Smooth muscle cell (in vitro differentiated cells): ENCODE results near the gene PEX14. TPM values are rescaled to one million over a fixed set of nuclear protein-coding genes. Genes with fewer than 3 reads are reported as not detected.
"Not testable (repeated sequence)": the region's sequence is repeated elsewhere in the genome, so short reads cannot be mapped to it uniquely, and the experiment has no call there.

Experiments used
- DNase-seq: peaks from one replicate; lab custom pipeline; 2025; ENCODE audit not compliant: unreplicated experiment; lab: John Stamatoyannopoulos, UW
- H2AFZ ChIP-seq: fragments of 200-600 bp; sonication (generic); 2 replicates; pipeline ENCODE4 v1.6.0; 2016; ENCODE audit warnings: antibody characterized with exemption, low read depth, mild to moderate bottlenecking
- H3F3A ChIP-seq: fragments of 200-600 bp; sonication (generic); 2 replicates; pipeline ENCODE4 v1.6.0; 2017; ENCODE audit warnings: antibody characterized with exemption, low read depth
- H3K27ac ChIP-seq: fragments of 200-600 bp; sonication (generic); 2 replicates; pipeline ENCODE4 v1.5.1; 2016; ENCODE audit warnings: low read depth, mild to moderate bottlenecking
- H3K27me3 ChIP-seq: fragments of 200-600 bp; sonication (generic); 2 replicates; pipeline ENCODE4 v1.6.1; 2016; ENCODE audit warnings: low read depth, mild to moderate bottlenecking
- H3K36me3 ChIP-seq: fragments of 200-600 bp; sonication (generic); 2 replicates; pipeline ENCODE4 v1.5.1; 2016; ENCODE audit warnings: low read depth
- H3K4me1 ChIP-seq: fragments of 200-600 bp; sonication (generic); 2 replicates; pipeline ENCODE4 v1.5.1; 2016; ENCODE audit warnings: low read depth
- H3K4me2 ChIP-seq: fragments of 200-600 bp; sonication (generic); 2 replicates; pipeline ENCODE4 v1.6.0; 2016; ENCODE audit warnings: mild to moderate bottlenecking
- H3K4me3 ChIP-seq: fragments of 200-600 bp; sonication (generic); 2 replicates; pipeline ENCODE4 v1.5.1; 2016; ENCODE audit warnings: mild to moderate bottlenecking
- H3K79me2 ChIP-seq: fragments of 200-600 bp; sonication (generic); 2 replicates; pipeline ENCODE4 v1.6.0; 2016; ENCODE audit warnings: low read depth, mild to moderate bottlenecking
- H3K9ac ChIP-seq: fragments of 200-600 bp; sonication (generic); 2 replicates; pipeline ENCODE4 v1.6.0; 2016; ENCODE audit warnings: low read depth
- H3K9me3 ChIP-seq: fragments of 200-600 bp; sonication (generic); replicated peaks from 2 replicates; pipeline ENCODE4 v1.5.1; 2016; ENCODE audit warnings: low read depth
- H4K20me1 ChIP-seq: fragments of 200-600 bp; sonication (generic); 2 replicates; pipeline ENCODE4 v1.6.0; 2016; ENCODE audit warnings: low read depth
- WGBS: methylation state at CpG from one replicate; pipeline ENCODE4 v1.1.7; 2016; ENCODE audit warnings: low lambda C conversion rate; 5-methylcytosine and 5-hydroxymethylcytosine counted together
- polyA plus RNA-seq: library from polyadenylated mRNA; unstranded; fragments of >200 nt; fragmentation: Nextera tagmentation; extraction: Ambion mirVana; gene quantifications from 2 replicates; pipeline ENCODE4 v1.2.1, GENCODE V29; 2016
- total RNA-seq: library from RNA; depleted of rRNA; stranded (reverse); fragments of >200 nt; gene quantifications from 2 replicates; pipeline ENCODE4 v1.2.3, GENCODE V29; 2014
- TF ChIP-seq, protein P1 (sequence below): fragments of 200-600 bp; sonication (generic); IDR thresholded peaks from 2 replicates; pipeline ENCODE4 v1.5.1; 2017; ENCODE audit warnings: borderline replicate concordance, mild to moderate bottlenecking, antibody characterized with exemption; ENCODE audit not compliant: insufficient read depth, poor library complexity, severe bottlenecking

Gene PEX14
- total and polyA plus RNA-seq, 2 experiments from 2014 or later = 14.2 to 15.2 TPM

DNA sequence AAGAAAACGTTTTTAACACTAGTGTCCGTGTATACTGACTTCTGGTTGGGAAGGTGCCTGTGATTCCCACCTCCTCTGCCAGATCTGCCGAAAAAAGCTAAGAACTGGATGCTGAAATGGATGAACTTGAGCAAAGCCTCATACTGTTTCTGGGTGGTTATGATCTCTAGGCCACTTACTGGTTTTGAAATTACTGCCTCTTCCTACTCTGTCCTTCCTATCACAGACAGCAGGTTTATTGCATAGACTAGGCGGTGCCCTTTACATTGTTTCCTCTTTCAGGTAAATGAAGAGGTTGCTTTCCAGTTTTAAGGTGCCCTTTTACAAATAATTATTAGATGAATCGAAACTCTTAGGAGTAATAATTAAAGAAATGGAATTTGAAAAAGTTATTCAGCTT, 27.5 kb downstream of the PEX14 start:
- H3K9ac ChIP-seq = no peak overlapping the region
- H3K4me3 ChIP-seq = no peak overlapping the region
- H3K27me3 ChIP-seq = no peaks in the 10 kb centered on the region
- no peak overlapping the region for H3K27ac ChIP-seq
- no peak for DNase-seq
- peaks cover 94% of the 10 kb centered on the region for H4K20me1 ChIP-seq
- H3K79me2 ChIP-seq = peaks cover 32% of the 10 kb centered on the region
- H3F3A ChIP-seq = peaks cover 5% of the 10 kb centered on the region
- H3K9me3 ChIP-seq = no peaks in the 10 kb centered on the region
- H3K4me2 ChIP-seq = no peak overlapping the region
- H3K36me3 ChIP-seq = no peaks in the 10 kb centered on the region
- no peaks in the 10 kb centered on the region for H3K4me1 ChIP-seq
- TF ChIP-seq, protein P1, sequence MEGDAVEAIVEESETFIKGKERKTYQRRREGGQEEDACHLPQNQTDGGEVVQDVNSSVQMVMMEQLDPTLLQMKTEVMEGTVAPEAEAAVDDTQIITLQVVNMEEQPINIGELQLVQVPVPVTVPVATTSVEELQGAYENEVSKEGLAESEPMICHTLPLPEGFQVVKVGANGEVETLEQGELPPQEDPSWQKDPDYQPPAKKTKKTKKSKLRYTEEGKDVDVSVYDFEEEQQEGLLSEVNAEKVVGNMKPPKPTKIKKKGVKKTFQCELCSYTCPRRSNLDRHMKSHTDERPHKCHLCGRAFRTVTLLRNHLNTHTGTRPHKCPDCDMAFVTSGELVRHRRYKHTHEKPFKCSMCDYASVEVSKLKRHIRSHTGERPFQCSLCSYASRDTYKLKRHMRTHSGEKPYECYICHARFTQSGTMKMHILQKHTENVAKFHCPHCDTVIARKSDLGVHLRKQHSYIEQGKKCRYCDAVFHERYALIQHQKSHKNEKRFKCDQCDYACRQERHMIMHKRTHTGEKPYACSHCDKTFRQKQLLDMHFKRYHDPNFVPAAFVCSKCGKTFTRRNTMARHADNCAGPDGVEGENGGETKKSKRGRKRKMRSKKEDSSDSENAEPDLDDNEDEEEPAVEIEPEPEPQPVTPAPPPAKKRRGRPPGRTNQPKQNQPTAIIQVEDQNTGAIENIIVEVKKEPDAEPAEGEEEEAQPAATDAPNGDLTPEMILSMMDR = no peak
- no peak overlapping the region for H2AFZ ChIP-seq
- WGBS = 91% methylated on average over 5 of the region's 5 CpGs

DNA sequence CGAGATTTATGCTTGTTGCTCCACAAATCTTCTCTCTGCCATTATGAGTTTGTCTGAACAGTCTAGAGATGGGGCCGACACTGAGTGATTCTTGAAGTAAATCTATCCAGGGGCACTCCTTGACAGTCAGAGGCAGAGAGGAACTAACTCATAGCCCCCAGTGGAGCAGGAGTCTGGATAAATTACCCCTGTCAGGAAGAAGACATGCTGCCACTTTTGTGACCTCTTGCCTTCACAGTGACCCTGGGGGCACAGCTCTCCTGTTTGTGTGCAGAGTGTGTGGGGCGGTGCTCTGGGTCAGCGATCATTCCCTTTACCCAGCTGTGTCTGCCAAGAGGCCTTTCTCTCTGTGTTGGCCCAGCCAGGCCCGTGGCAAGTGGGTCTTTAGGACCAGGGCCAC, 29.5 kb downstream of the PEX14 start:
- peaks cover 9% of the 10 kb centered on the region for H3K4me1 ChIP-seq
- no peak for DNase-seq
- H3K79me2 ChIP-seq = peaks cover 19% of the 10 kb centered on the region
- TF ChIP-seq, protein P1 = no peak
- H3K9ac ChIP-seq = no peak overlapping the region
- no peaks in the 10 kb centered on the region for H3K27me3 ChIP-seq
- no peak overlapping the region for H2AFZ ChIP-seq
- H3K36me3 ChIP-seq = no peaks in the 10 kb centered on the region
- no peak overlapping the region for H3K4me3 ChIP-seq
- WGBS = 65% methylated on average over 5 of the region's 5 CpGs
- H3K27ac ChIP-seq = no peak overlapping the region
- peaks cover 94% of the 10 kb centered on the region for H4K20me1 ChIP-seq
- H3K4me2 ChIP-seq = no peak overlapping the region
- H3K9me3 ChIP-seq = no peaks in the 10 kb centered on the region
- H3F3A ChIP-seq = peaks cover 5% of the 10 kb centered on the region

DNA sequence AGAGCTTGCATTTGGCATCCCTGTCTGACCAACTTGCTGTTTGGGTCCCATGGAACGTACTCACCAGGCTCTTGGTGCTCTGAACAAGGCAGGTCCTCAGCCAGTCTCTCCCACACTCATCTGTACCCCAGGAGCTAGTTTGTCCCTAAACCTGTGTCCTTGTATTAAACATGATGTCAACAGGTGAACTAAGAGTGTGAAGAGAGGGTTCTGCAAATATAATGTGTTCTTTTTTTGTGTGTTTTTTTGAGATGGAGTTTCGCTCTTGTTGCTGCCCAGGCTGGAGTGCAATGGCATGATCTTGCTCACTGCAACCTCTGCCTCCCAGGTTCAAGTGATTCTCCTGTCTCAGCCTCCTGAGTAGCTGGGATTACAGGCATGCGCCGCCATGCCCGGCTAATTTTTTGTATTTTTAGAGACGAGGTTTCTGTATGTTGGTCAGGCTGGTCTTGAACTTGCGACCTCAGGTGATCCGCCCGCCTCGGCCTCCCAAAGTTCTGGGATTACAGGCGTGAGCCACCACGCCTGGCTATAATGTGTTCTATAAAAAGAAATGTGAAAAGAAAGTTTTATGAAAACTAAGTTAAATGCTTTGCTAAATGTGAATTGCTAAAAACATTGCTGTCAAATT, 31.4 kb downstream of the PEX14 start:
- not testable (repeated sequence) for H3K9ac ChIP-seq, H3K4me2 ChIP-seq, H3K27ac ChIP-seq, H3K9me3 ChIP-seq, H3K36me3 ChIP-seq, H3K27me3 ChIP-seq, H2AFZ ChIP-seq, DNase-seq, H3K4me3 ChIP-seq
- Histone ChIP-seq H3F3A (peaks cover 16% of the 10 kb centered on the region), H3K79me2 (peaks cover 11% of the 10 kb centered on the region), H4K20me1 (peaks cover 97% of the 10 kb centered on the region), H3K4me1 (peaks cover 16% of the 10 kb centered on the region)
- 95% methylated on average over 12 of the region's 12 CpGs for WGBS

DNA sequence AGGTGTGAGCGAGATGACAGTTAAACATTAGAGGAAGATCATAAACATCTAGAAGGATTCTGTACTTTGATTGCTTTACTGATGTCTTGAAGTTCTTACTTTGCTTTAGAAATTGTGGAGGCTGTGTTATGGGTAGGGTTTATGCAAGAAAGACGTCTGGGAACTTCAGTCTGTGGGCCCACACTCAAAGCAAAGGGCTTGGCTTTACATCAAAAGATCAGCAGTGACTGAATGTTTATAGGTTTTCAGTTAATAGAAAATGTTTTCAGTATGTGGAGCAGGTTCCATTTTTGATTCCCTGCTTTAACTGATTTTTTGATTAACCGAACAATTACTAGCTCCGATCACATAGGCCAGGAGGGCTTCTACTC, 31.9 kb downstream of the PEX14 start:
- H3K27me3 ChIP-seq = no peaks in the 10 kb centered on the region
- no peaks in the 10 kb centered on the region for H3K9me3 ChIP-seq
- H3F3A ChIP-seq = peaks cover 17% of the 10 kb centered on the region
- WGBS = 83% methylated on average over 4 of the region's 4 CpGs
- H3K4me2 ChIP-seq = no peak overlapping the region
- H3K9ac ChIP-seq = no peak overlapping the region
- DNase-seq = no peak
- H4K20me1 ChIP-seq = peaks cover 98% of the 10 kb centered on the region
- H2AFZ ChIP-seq = no peak overlapping the region
- H3K79me2 ChIP-seq = peaks cover 13% of the 10 kb centered on the region
- no peak overlapping the region for H3K4me3 ChIP-seq
- TF ChIP-seq, protein P1 = no peak
- H3K36me3 ChIP-seq = no peaks in the 10 kb centered on the region
- H3K4me1 ChIP-seq = peaks cover 20% of the 10 kb centered on the region
- H3K27ac ChIP-seq = no peak overlapping the region
